HG03196 (cell line): ENCODE data around the gene DERL3.

Experiments
- ATAC-seq: cut with Tn5 transposase; IDR thresholded peaks from one replicate; pipeline ENCODE4 v1.9.1; 2021; ENCODE audit not compliant: unreplicated experiment

The DERL3 gene

DNA sequence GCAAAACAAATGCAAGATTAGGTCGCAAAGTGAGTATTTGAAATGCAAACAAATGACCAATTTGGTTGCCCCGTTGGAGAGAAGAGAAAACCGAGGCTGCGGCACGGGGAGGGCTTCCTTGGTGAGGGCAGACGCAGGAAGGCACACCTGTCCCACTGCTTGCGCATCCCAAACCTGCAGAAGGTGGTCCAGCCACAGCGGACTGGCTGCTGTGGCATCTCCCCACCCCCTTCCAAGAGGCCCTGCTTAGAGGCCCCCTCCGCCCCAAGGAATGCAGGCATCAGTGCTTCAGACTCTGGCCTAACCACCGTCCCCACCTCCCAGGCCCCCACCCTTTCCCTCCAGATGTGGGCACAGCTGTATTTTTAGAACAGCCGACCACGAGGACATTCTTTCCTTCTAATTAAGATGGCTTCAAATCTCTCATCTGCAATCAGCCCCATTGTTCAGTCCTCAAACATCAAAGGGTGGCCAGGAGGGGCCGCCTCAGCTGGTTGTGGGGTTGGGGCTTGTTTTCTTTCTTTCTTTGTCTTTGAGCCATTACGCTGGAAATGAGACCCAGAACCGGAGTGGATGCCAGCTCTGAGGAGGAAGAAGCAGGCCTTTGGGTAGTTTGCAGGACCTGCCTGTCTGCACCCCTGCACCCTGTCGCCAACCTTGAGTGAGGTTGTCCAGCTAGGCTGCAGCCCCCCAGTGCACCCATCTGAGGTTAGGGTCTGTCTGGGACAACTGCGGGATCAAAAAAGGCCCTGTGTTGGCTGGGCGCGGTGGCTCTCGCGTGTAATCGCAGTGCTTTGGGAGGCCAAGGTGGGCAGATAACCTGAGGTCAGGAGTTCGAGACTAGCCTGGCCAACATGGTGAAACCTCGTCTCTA, 9.4 kb upstream of the DERL3 start:
- ATAC-seq, result no peak

DNA sequence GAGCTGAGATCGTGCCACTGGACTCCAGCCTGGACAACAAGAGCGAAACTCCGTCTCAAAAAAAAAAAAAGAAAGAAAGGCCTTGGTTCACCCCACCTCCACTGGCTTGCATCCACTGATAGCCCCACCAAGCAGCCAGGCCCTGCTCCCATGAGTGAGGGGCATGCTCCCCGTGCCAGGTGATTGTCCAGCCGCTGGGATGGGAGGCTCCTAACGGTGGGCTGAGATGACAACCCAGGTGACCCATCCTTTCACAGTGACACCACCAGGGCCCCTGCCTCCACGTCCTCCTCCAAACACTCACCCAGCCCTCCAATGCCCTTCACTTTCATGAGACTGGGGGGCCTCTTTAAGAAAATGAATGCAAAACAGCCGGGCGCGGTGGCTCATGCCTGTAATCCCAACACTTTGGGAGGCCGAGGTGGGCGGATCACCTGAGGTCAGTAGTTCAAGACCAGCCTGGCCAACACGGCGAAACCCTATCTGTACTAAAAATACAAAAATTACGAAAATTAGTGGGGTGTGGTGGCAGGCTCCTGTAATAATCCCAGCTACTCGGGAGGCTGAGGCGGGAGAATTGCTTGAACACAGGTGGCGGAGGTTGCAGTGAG, 8.6 kb upstream of the DERL3 start:
- ATAC-seq, result no peak

DNA sequence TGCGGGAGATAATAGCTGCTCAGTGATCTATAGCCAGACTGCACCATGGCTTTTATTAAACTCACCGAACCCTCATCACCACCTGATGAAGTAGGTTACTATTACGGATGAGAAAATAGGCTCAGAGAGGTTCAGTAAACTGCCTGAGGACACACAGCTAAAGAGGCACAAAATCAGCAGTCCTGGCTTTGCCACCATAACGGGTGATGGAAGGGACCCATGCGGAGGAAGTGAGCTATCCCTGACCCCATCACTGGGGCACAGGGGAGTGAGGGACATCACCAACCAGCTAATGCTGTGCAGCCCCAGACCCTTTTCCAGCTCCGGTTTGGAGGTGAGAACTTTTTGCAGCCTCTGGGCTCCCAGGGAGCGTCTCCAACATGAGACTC, 7.3 kb upstream of the DERL3 start:
- no peak for ATAC-seq

DNA sequence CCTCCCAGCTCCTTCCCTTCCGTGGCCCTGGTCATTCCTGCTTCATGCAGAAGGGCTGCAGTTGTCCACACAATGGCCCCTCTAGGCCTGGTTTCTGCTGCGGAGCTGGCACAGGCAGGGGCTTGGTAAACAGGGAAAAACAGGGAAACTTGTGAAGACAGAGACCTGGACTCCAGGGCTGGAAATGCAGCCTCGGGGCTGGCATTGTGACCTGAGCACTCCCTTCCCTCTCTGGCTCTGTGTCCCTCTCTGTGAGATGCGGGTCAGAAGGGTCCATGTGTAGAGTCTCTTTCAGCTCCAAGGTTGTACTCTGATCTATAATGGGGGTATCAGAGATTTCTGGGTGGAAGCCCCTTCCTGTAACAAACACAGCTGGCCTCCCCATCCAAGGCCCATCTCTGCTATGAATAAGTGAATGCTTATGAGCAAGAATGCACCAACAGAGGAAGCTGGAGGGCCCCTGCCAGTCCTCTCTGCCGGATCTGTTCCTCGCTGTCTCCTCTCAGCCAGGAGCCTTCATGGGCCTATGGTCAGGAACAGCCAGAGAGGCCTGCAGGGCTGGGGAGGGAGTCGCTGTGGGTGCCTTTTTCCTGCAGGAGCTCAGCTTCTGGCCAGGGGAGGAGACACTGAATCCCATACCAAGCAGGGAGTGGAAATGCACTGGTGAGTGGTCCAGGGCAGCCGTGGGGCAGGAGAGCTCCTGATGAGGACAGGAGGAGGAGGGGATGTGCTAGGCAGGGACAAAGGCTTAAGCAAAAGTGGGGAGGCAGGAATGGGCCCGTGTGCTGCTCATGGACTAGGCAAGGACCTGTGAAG, 6.7 kb upstream of the DERL3 start:
- ATAC-seq, result no peak

DNA sequence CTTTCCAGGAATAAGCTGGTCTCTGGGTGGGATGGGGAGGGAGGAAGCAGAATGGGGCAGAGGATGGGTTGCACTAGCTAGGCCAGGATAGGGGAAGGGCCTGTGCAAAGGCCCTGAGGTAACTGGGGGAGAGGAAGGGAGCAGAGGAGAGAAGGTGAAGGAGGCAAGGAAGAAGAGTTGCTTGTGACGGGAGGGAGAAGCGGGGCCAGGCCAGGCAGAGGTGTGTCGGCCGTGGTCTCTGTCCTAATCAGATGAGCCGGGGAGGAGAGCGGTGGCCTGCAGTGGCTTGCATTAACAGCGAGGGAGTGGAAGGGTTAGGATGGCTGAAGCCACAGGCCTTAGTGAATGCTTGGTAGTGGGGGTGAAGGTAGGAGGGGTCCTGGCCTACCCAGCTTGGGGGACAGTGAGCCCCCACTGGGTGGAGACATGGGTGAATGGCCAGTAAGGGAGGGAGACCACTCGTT, 6.0 kb upstream of the DERL3 start:
- no peak for ATAC-seq

DNA sequence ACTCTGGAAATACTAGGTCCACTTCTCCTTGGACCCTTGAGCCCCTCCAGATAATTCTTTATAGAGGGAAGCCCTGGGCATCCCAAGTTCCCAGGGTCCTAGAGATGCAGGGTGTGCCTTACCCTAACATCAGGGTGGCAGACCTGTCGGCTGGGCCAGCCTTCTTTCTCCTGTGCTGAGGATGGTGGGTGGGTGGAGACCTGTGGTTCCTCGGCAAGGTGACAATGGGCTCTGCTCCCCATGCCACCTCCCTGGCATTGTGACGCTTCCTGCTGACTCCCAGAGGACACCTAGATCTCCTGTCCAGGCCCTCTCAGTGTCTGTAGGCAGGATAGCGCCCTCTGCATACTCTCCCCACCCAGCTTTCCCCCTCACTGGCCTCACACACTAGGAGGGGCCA, 3.8 kb upstream of the DERL3 start:
- no peak for ATAC-seq

DNA sequence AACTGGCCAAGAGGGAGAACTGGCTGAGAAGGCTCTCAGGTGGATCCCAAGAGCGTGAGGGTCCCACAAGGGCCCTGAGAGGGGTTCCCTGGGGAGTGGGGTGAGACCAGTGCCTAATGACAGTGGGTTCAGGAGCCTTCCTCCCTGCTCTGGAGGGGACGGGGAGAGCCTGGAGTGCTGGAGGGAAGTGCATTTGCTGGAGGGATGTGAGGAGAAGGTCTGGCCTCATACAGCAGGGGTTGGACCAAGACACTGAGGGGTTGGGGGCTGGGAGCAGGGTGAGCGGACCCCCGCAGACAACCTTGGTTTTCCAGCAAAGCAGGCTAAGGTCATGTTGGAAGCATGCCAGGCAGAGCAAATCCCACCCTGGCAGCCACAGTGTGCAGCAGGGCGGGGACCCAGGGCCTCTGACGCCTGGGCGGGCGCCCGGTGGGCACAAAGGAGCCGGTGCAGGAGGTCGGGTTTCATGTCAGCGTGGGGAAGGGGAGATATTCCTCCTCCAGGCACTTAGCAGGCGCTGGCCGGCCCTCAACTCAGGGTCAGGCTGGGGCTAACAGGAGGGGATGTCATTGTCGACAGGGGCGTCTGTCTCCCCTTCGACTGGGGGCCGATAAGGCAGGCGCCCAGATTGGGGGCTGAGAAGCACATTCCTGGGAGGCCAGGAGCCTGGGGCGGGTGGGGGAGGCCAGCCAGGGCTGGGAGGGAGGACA, 3.1 kb upstream of the DERL3 start:
- no peak for ATAC-seq

DNA sequence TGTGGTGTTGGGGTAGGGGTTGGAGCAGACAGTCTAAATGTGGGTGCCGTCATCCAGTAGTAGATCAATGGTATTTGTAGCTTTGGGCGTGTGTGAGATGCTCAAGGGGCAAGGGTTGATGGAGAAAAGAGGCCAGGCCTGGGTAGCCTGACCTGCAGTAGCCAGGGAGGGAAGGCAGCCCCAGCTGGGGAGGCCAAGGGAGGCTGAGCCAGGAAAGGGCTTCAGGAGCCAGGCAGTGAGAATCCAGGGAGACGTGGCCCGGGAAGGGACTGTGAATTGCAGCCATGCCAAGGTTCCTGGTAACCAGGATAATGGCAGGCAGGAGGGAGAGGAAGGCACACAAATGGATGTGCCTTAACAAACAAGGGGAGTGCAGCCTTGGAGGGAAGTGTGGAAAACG, 2.5 kb upstream of the DERL3 start:
- ATAC-seq, result no peak

DNA sequence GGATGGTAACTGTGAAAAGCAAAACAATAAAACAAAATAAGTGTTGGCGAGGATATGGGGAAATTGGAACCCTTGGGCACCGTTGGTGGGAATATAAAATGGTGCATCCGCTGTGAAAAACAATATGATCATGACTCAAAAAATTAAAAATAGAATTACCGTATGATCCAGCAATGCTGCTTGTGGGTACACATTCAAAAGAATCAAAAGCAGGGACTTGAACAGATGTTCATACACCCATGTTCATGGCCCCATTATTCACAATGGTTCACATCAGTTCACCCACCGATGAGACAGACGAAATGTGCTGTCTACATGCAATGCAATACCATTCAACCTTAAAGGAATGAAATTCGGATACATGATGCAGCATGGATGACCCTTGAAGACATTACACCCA, 1.2 kb upstream of the DERL3 start:
- ATAC-seq, result no peak

DNA sequence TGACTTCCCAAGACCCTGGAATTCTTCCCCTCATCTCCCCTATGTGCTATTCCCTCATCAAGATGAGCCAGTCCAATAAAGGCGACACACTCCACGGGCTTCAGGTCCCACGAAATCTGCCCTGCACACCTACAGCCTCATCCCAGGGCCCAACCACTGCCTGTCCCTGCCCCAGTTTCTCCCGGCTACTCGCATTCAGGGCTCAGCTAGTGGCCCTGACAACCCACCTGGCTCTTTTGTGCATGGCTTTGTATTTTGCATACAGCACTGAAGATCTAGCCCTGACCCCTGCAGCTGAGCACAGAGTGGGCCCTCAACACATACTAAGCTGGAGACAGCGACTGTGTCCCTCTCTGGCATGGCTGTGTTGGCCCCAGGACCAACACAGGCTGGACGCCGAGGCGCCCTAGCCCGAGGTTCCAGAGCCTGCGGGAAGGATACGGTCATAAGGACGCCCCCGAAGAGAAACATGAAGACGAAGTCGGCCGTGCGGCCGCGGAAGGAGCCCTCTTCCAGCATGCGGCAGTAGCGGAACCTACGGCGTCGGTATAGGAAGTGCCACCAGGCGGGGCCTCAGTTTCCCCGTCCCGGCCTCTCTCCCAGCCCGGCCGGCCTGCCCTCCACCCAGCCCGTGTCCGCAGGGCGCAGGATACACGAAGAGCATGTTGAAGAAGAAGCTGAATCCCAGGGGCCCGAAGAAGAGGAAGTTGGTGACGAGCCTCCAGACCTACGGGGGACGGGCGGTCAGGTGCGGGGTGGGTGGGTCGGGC, 710 bp downstream of the DERL3 start:
- ATAC-seq, result no peak

DNA sequence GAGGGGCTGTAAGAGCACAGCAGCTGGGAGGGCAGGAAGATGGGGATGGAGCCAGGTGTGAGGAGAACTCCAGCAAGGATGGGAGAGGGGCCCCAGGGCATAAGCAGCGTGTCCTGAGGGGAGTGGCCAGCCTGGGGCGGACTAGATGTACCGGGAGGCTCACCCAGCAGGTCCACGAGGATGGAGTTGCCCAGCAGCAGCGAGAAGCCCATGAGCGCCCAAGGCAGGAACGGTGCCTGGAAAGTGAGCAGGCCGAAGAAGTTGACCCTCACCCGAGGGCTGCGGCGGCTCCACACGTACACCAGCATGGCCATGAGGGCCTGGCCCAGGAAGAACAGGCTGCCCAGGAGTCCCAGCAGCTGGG, 1.3 kb downstream of the DERL3 start:
- ATAC-seq, result no peak

DNA sequence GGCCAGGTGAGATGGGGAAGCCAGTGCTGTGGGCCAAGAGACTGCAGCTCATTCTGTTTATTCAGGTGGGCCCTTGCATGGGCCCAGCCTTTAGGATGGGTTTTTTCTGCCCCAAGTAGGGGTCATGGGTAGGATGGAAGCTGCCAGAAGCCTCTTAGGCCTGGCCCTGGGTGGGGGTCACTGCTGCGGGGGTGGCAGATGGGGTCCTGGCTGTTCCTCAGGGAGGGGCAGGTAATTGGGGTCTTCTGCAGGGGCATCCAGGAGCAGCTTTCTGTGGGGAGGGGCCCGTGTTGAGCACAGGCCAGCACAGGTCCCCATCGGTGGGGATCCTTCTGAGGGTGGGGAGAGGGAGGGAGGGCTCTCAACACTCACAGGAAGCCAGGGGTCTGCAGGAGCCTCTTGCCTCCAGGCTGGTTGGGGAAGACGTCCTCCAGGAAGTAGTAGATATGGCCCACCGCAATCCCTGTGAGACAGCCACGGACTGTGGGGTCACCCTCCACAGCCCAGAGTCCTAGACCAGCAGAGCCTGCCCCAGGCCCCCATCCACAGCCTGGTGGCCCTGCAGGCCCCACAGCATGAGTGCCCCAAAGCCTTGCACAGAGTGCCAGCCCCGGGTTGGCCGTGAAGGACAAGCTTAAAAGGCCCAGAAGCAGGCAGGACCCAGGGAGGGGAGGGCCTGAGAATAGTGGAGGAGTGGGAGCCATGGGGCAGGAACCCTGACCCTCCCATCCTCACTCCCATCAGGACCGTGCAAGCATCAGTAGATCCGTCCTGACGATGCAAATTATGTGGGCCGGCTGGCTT, 1.9 kb downstream of the DERL3 start:
- no peak for ATAC-seq

DNA sequence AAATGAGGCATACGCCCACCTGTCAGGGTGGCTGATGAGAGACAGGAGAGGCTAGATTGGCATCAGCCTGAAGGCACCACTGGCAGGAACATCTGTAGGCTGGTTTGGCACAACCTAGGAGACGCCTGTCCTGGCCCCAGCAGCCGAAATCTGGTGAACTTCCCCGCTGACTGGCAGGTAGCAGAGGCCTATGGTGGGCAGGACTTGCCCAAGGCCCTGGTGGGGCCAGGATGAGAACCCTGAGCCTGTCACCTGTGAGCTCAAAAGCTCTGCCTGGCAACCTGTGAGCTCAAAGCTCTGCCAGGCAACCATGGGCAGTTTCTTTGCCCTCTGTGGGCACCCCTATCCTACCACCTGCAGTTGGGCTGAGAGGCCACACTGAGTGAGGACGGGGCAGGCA, 2.5 kb downstream of the DERL3 start:
- ATAC-seq, result no peak

DNA sequence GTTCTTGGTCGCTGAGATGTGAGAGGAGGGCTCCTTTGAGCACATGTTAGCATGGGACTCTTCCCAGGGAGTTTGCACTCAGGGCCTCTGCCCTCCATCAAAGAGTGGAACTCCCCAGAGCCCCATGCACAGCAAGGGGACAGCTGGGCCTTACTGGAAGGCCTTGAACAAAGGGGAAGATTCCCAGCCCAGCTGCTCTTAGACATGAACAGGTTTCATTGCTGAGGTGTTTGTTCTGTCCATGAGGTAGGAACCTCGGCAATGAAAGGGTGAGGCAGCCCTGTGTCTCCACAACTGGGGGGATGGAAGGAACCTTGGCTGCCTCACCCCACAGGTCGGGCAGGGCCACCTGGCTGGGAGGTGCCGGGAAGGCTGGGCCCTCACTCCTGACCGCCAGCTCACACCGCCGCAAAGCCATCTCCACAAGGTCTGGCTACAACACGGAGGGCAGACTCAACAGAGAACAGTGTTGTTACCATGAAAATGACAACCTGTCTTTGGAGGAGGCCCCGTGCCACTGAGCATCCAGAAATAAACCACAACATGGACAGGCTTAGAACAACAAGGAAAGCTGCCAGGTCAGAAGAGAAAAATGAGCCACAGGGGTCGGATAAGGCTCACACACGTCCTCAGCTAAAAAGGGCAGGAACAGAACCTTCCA, 3.2 kb downstream of the DERL3 start:
- no peak for ATAC-seq

DNA sequence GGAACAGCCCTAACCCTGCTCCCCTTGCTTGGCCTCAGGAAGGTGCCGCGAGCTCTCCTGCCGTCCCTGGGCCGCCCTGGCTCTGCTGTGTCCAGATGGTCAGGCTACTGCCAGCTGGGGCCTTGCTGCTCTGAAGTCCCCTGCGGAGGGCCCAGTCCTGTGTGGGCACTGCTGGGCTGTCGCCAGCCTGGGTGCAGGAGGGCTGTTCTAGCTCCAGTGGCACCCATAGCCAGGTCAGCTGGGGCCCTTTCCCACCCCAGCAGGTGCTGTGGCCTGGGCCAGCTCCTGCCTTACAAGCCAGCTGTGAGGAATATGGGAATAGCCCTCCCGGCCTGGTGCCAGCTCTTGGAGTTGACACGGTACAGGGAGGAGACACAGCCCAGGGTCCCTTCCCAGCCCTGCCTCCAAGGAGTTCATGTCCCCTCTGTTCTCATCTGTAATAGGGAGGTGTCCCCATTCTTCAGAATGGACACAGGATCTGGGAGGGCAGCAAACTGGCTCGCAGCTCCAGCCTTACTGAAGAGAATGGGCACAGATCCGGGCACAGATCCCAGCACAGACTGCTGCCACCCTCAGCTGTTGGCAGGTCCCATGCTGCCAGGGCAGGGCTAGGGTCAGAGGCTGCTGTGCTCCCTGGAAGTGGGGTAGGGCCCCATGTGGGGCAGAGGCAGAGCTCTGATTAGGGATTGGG, 3.9 kb downstream of the DERL3 start:
- no peak for ATAC-seq

DNA sequence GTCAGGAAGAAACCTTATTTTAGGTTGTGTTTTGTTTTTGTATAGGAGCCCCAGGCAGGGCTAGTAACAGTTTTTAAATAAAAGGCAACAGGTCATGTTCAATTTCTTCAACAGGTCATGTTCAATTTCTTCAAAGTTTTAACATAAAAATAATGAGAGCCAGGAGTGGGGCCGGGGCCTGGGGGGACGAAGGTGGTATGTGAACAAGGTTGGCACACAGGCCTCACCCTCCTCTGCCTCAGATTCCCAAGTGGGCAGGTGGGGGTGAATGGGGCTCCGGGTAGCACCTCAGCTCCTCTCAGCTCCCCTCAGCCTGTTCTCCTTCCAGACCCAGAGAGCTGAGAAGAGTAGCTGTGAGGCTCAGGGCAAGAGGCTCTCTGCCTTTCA, 4.4 kb downstream of the DERL3 start:
- ATAC-seq, result no peak

DNA sequence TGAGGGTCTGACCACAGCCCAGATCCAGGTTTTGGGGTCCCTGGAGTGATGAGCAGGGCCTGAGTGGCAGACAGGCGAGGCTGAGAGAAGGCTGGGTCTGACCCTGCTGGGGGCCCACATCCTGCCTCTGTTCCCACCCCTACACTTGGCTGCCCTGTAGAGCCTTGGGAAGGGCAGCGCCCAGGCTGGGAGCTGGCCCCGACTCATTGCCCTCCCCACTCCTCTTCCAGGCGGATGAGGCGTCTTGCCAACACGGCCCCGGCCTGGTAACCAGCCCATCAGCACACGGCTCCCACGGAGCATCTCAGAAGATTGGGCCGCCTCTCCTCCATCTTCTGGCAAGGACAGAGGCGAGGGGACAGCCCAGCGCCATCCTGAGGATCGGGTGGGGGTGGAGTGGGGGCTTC, 4.9 kb downstream of the DERL3 start:
- ATAC-seq, result no peak

DNA sequence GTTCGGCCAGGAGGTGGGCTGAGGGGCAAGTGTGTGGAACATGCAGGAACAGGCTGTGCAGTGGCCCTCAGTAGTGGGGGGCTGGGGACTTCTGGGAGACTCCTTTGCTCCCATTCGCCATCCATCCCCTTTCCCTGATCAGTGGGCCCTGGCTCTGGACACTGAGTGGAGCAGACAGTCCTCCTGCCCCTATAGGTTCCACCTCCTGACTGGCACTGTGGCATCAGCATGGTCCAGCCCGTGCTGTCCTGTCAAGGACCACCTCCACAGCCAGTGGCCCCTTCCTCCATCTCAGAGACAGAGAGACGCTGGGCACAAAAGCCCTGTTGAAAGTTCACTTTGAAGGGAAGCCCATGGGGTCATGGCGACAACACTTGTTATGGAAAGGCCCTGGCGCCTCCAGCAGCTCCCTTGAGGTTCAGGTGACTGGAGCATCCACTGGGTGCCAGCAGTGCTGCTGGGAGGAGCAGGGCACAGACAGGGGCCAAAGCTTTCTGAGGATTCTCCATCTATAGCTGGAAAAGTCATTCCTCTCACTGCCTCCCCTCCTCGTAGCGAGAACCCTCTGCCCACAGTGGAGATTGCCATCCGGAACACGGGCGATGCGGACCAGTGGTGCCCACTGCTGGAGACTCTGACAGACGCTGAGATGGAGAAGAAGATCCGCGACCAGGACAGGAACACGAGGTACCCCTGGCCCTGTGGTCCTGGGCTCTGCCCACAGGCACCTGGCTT, 5.6 kb downstream of the DERL3 start:
- ATAC-seq, result no peak
